ENCODE measurements around the gene PCYT1A. TPM values are rescaled to one million over a fixed set of nuclear protein-coding genes. Genes with fewer than 3 reads are reported as not detected.

PCYT1A gene
- total RNA-seq, 1 experiment from 2014 or later: 96.8 TPM

DNA sequence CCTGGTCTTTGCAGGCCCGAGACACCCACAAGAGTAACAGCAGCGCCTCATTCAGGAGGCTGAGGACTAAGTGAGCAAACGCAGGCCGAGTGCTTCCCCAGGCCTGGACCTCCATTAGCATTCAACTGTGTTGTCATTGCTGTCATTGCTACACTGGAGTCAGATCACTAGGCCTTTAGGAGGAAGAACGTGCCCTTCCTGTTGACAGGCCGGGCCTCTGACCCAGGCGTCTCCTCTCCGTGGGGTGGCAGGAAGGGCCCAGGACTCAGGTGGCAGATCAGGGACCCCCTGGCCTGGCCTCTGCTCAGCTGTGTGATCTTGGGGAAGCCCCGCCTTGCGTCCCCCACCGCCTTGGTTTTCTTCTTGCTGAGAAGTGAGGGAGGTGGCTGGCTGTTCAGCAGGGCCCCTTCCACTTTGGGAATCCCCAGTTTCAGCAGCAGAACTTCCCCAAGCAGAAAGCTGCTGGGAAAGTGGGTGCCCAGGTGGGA lies 95.4 kb downstream of the PCYT1A start:
- no peak for ATAC-seq
- Histone ChIP-seq H3K9me3 (ENCODE audit: control insufficient read depth, insufficient read depth, low read depth, low read length) (no peaks in the 10 kb centered on the region), H3K4me3 (ENCODE audit: low read depth in 2 of 2, low read length in 2 of 2) (no peak overlapping the region), H3K27ac (ENCODE audit: low read length) (no peak overlapping the region), H3K36me3 (ENCODE audit: control insufficient read depth, insufficient read depth, low read length) (no peaks in the 10 kb centered on the region), H3K4me1 (ENCODE audit: control insufficient read depth, insufficient read depth, low read length) (peaks cover 11% of the 10 kb centered on the region; the same call in 1 of the 2 replicates), H3K27me3 (ENCODE audit: control insufficient read depth, insufficient read depth, low read length) (no peaks in the 10 kb centered on the region)
- BruUV-seq (replicated peaks): no TSS peak
- no peak for DNase-seq (ENCODE audit: low read depth, low spot score)
- TF ChIP-seq, protein P1, sequence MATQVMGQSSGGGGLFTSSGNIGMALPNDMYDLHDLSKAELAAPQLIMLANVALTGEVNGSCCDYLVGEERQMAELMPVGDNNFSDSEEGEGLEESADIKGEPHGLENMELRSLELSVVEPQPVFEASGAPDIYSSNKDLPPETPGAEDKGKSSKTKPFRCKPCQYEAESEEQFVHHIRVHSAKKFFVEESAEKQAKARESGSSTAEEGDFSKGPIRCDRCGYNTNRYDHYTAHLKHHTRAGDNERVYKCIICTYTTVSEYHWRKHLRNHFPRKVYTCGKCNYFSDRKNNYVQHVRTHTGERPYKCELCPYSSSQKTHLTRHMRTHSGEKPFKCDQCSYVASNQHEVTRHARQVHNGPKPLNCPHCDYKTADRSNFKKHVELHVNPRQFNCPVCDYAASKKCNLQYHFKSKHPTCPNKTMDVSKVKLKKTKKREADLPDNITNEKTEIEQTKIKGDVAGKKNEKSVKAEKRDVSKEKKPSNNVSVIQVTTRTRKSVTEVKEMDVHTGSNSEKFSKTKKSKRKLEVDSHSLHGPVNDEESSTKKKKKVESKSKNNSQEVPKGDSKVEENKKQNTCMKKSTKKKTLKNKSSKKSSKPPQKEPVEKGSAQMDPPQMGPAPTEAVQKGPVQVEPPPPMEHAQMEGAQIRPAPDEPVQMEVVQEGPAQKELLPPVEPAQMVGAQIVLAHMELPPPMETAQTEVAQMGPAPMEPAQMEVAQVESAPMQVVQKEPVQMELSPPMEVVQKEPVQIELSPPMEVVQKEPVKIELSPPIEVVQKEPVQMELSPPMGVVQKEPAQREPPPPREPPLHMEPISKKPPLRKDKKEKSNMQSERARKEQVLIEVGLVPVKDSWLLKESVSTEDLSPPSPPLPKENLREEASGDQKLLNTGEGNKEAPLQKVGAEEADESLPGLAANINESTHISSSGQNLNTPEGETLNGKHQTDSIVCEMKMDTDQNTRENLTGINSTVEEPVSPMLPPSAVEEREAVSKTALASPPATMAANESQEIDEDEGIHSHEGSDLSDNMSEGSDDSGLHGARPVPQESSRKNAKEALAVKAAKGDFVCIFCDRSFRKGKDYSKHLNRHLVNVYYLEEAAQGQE (IDR thresholded peaks at IDR 0.05; ENCODE audit: insufficient read depth in 1 of 2, low read depth in 2 of 2, low read length in 1 of 2): no peak
- TF ChIP-seq, protein P2, sequence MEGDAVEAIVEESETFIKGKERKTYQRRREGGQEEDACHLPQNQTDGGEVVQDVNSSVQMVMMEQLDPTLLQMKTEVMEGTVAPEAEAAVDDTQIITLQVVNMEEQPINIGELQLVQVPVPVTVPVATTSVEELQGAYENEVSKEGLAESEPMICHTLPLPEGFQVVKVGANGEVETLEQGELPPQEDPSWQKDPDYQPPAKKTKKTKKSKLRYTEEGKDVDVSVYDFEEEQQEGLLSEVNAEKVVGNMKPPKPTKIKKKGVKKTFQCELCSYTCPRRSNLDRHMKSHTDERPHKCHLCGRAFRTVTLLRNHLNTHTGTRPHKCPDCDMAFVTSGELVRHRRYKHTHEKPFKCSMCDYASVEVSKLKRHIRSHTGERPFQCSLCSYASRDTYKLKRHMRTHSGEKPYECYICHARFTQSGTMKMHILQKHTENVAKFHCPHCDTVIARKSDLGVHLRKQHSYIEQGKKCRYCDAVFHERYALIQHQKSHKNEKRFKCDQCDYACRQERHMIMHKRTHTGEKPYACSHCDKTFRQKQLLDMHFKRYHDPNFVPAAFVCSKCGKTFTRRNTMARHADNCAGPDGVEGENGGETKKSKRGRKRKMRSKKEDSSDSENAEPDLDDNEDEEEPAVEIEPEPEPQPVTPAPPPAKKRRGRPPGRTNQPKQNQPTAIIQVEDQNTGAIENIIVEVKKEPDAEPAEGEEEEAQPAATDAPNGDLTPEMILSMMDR (IDR thresholded peaks at IDR 0.05): no peak
- TF ChIP-seq POLR2AphosphoS5 (IDR thresholded peaks at IDR 0.05; ENCODE audit: low read depth, low read length): no peak
- no peak for TF ChIP-seq SIN3A (IDR thresholded peaks at IDR 0.05; ENCODE audit: borderline replicate concordance, insufficient read depth, low read depth, low read length)
- TF ChIP-seq TCF7L2 (IDR thresholded peaks at IDR 0.05; ENCODE audit: low read depth, low read length): no peak
- in situ Hi-C loops (cut with HindIII; ENCODE audit: low pct_unique_long_range_greater_than_20kb, low sequenced_read_pairs) (loop anchor here (25.0 kb wide), 1 partner anchor 105 kb away; the partner anchor contains the start of gene TFRC), intact Hi-C loops (cut with micrococcal nuclease; ENCODE audit: unreplicated experiment) (no loop called here)
- ChIA-PET POLR2A (no interaction called here), CTCF (no interaction called here)

- no TSS peak for BruUV-seq (replicated peaks)
- Histone ChIP-seq H3K9me3 (ENCODE audit: control insufficient read depth, insufficient read depth, low read depth, low read length) (no peaks in the 10 kb centered on the region), H3K36me3 (ENCODE audit: control insufficient read depth, insufficient read depth, low read length) (no peaks in the 10 kb centered on the region), H3K4me1 (ENCODE audit: control insufficient read depth, insufficient read depth, low read length) (peaks cover 11% of the 10 kb centered on the region; the same call in 1 of the 2 replicates), H3K4me3 (ENCODE audit: low read depth in 2 of 2, low read length in 2 of 2) (no peak overlapping the region), H3K27ac (ENCODE audit: low read length) (no peak overlapping the region), H3K27me3 (ENCODE audit: control insufficient read depth, insufficient read depth, low read length) (no peaks in the 10 kb centered on the region)
- intact Hi-C loops (cut with micrococcal nuclease; ENCODE audit: unreplicated experiment): no loop called here
- ATAC-seq (no peak), DNase-seq (ENCODE audit: low read depth, low spot score) (no peak)
- ChIA-PET POLR2A (no interaction called here), CTCF (no interaction called here)
- TF ChIP-seq, protein P1 (IDR thresholded peaks at IDR 0.05; ENCODE audit: insufficient read depth in 1 of 2, low read depth in 2 of 2, low read length in 1 of 2): no peak
- TF ChIP-seq, protein P2 (IDR thresholded peaks at IDR 0.05): no peak
- TF ChIP-seq POLR2AphosphoS5 (IDR thresholded peaks at IDR 0.05; ENCODE audit: low read depth, low read length): no peak
- TF ChIP-seq TCF7L2 (IDR thresholded peaks at IDR 0.05; ENCODE audit: low read depth, low read length): no peak
- in situ Hi-C loops (cut with HindIII; ENCODE audit: low pct_unique_long_range_greater_than_20kb, low sequenced_read_pairs): loop anchor here (25.0 kb wide), 1 partner anchor 102 kb away; the partner anchor contains the start of gene TFRC
Measured at GRCh38 chr3:196189566-196190347, 97.8 kb downstream of the PCYT1A start.
